Thoracic aorta (tissue), 2 donors: ENCODE results near the gene MYEF2. TPM values are rescaled to one million over a fixed set of nuclear protein-coding genes. Genes with fewer than 3 reads are reported as not detected.

Source experiments
- ATAC-seq: fragments of 150-250 bp; one replicate; pipeline ENCODE4 v1.8.0; 2017; ENCODE audit warnings: low read depth; ENCODE audit not compliant: insufficient number of reproducible peaks, low FRiP score
- DNase-seq: peaks from one replicate; pipeline ENCODE4 v3.0.0-alpha.2; 2020; ENCODE audit warnings: low spot score
- H3K27ac ChIP-seq, 2 donors: fragments of 200-600 bp; sonication (generic); 1 replicate in 1 of 2; 2 replicates in 1 of 2; pipeline ENCODE4 v1.5.1; 2016; ENCODE audit warnings: mild to moderate bottlenecking in 2 of 2, moderate library complexity in 2 of 2
- H3K27me3 ChIP-seq: fragments of 200-600 bp; sonication (generic); replicated peaks from 2 replicates; pipeline ENCODE4 v1.6.0; 2016; ENCODE audit warnings: mild to moderate bottlenecking; ENCODE audit not compliant: insufficient read depth
- H3K36me3 ChIP-seq: fragments of 200-600 bp; sonication (generic); one replicate; pipeline ENCODE4 v1.5.1; 2016
- H3K4me1 ChIP-seq, 2 donors: fragments of 200-600 bp; sonication (generic); 1 replicate in 1 of 2; 2 replicates in 1 of 2; pipeline versions ENCODE4 v1.5.1 to v1.6.0; 2016; ENCODE audit warnings: low read depth in 2 of 2, mild to moderate bottlenecking in 1 of 2; ENCODE audit not compliant: control insufficient read depth in 1 of 2
- H3K4me3 ChIP-seq: fragments of 200-600 bp; sonication (generic); 2 replicates; pipeline ENCODE4 v1.5.1; 2016; ENCODE audit warnings: mild to moderate bottlenecking
- H3K9me3 ChIP-seq: fragments of 200-600 bp; sonication (generic); 2 replicates; pipeline ENCODE4 v1.5.1; 2016
- CTCF ChIP-seq: fragments of 200-600 bp; sonication (generic); IDR thresholded peaks from one replicate; pipeline ENCODE4 v1.5.1; 2019; ENCODE audit warnings: antibody characterized with exemption
- total RNA-seq, 2 donors: library from RNA; depleted of rRNA; stranded (reverse); fragments of >200 nt; gene quantifications; one replicate each; pipeline versions ENCODE4 v1.1.0 to v1.2.3, GENCODE V29; 2016

Gene MYEF2, protein sequence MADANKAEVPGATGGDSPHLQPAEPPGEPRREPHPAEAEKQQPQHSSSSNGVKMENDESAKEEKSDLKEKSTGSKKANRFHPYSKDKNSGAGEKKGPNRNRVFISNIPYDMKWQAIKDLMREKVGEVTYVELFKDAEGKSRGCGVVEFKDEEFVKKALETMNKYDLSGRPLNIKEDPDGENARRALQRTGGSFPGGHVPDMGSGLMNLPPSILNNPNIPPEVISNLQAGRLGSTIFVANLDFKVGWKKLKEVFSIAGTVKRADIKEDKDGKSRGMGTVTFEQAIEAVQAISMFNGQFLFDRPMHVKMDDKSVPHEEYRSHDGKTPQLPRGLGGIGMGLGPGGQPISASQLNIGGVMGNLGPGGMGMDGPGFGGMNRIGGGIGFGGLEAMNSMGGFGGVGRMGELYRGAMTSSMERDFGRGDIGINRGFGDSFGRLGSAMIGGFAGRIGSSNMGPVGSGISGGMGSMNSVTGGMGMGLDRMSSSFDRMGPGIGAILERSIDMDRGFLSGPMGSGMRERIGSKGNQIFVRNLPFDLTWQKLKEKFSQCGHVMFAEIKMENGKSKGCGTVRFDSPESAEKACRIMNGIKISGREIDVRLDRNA
- 100 to 1,000 TPM in 1 of 2 donors, 10 to 100 TPM in 1; 63.5 to 168 TPM for total RNA-seq

DNA sequence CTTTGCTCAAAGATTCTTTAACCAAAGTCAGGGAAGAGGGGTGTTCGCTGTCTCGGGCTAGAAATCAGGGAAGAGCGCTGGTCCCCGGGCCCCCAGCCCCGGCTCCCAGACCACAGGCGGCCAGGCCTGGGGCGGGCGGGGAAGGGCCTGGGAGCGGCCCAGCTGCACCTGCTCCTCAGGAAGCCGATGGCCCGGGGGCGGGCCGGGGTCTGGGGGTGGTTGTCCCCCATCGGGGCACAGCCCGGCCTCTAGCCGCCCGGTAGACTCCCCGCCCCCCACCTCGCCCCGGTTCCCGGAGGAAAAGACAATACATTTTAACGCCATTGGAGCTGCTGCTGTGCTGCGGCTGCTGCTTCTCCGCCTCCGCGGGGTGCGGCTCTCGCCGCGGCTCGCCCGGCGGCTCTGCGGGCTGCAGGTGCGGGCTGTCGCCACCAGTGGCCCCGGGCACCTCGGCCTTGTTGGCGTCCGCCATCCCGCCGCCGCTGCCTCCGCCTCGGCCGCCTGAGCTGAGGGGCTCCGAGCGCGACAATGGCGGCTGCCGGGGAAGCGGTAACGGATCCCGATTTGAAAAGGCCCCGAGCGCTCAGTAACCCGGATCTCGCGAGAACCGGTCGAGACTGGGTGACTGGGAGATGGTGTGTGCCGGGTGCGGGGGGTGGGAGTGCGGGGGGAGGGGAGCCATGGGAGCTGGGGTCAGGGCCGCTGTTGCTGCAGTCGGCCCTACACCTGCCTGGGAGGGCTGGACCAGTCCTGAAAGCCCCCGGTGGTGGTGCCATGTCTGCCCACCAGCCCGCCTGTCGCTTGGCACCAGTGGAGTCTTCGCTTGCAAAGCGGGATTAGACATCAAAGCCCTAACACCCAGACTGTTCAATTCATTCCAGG lies at the start of gene MYEF2:
TSS of gene MYEF2 (minus strand) at position 530 of the 882 bp plus-strand sequence. CDS start at position 472, 58 bp downstream.
- DNase-seq (peak; percentile 22), ATAC-seq (peak; percentile 77)
- Histone ChIP-seq H3K36me3 (no peaks in the 10 kb centered on the region), H3K4me1 (peaks cover 8 to 19% of the 10 kb centered on the region in 2 donors), H3K27me3 (no peaks in the 10 kb centered on the region), H3K9me3 (no peaks in the 10 kb centered on the region), H3K27ac (peak within 1 kb of the TSS; percentile 95 to 98), H3K4me3 (peak within 1 kb of the TSS; percentile 88)
- TF ChIP-seq CTCF: peak; percentile 31

GRCh38 chr15:48225771-48226170 lies 47.7 kb upstream of the MYEF2 start:
- H3K36me3 ChIP-seq: no peaks in the 10 kb centered on the region
- peaks cover 15 to 65% of the 10 kb centered on the region in 2 donors for H3K4me1 ChIP-seq
- no peak for DNase-seq
- ATAC-seq: no peak
- H3K4me3 ChIP-seq: peak overlapping the region; percentile 3
- TF ChIP-seq CTCF: no peak
- no peaks in the 10 kb centered on the region for H3K27me3 ChIP-seq
- no peaks in the 10 kb centered on the region for H3K9me3 ChIP-seq
- H3K27ac ChIP-seq: peak overlapping the region; percentile 33 to 43

GRCh38 chr15:48222627-48223026 lies 44.5 kb upstream of the MYEF2 start:
- peak overlapping the region; percentile 77 to 79 for H3K27ac ChIP-seq
- no peaks in the 10 kb centered on the region for H3K27me3 ChIP-seq
- peak overlapping the region; percentile 46 for H3K4me3 ChIP-seq
- no peaks in the 10 kb centered on the region for H3K9me3 ChIP-seq
- H3K36me3 ChIP-seq: no peaks in the 10 kb centered on the region
- no peak for TF ChIP-seq CTCF
- H3K4me1 ChIP-seq: peaks cover 22 to 62% of the 10 kb centered on the region in 2 donors
- DNase-seq (no peak), ATAC-seq (no peak)

DNA sequence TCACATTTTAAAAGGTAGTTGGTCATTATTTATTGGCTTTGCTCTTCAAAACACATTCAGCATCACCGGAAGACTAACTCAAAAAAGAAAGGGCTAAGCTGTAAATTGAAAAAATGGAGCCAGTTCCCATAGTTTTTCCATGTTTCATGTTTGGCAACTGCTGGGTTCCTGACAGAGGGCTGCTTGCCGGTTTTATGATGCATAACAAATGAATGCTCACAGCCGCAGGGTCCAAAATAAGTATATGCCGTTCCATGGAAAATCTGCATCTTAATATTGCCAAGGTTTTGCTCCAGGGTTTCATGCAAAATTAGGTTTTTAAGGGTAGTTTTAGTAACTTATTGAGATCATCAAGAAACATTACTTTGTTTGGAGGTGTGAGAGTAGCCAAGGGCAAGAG lies 43.8 kb upstream of the MYEF2 start:
- peak; percentile 25 for DNase-seq

More for the DNA sequence above, 43.8 kb upstream of the MYEF2 start:
- Histone ChIP-seq H3K9me3 (no peaks in the 10 kb centered on the region), H3K27ac (peak overlapping the region; percentile 77 to 79), H3K36me3 (no peaks in the 10 kb centered on the region), H3K4me3 (peak overlapping the region; percentile 35), H3K27me3 (no peaks in the 10 kb centered on the region), H3K4me1 (peaks cover 22 to 54% of the 10 kb centered on the region in 2 donors)
- ATAC-seq: peak; percentile 85
- TF ChIP-seq CTCF: no peak
